GM12878 (cell line): ENCODE results near the gene FAM53B. TPM values are rescaled to one million over a fixed set of nuclear protein-coding genes. Genes with fewer than 3 reads are reported as not detected.

Experiments used
- ATF7 ChIP-seq: fragments of 450-650 bp; IDR thresholded peaks from 2 replicates; pipeline ENCODE4 v1.6.1; 2016; ENCODE audit warnings: low read depth, mild to moderate bottlenecking
- BACH1 ChIP-seq: fragments of 450-650 bp; IDR thresholded peaks from 2 replicates; pipeline ENCODE4 v1.6.1; 2017; ENCODE audit warnings: mild to moderate bottlenecking, borderline replicate concordance
- BRCA1 ChIP-seq: IDR thresholded peaks from 2 replicates; pipeline ENCODE4 v1.6.1; 2011; ENCODE audit warnings: low read depth, low read length, improper control_type of control experiment
- CBX3 ChIP-seq: fragments of 200-600 bp; sonication (generic); IDR thresholded peaks from 2 replicates; pipeline ENCODE4 v1.6.1; 2016; ENCODE audit warnings: low read depth, borderline replicate concordance
- EGR1 ChIP-seq, 2 experiments: IDR thresholded peaks; 1 replicate in 1 of 2; 2 replicates in 1 of 2; pipeline ENCODE4 v1.6.1; 2011 to 2012; ENCODE audit warnings: low read depth in 2 of 2, low read length in 2 of 2, borderline replicate concordance in 1 of 2, mild to moderate bottlenecking in 1 of 2, moderate library complexity in 1 of 2
- EP300 ChIP-seq, 2 experiments: fragments of 150-350 bp in 1 of 2; IDR thresholded peaks; 2 replicates each; pipeline ENCODE4 v1.6.1; 2011 to 2012; ENCODE audit warnings: low read depth in 2 of 2, low read length in 2 of 2, borderline replicate concordance in 1 of 2, improper control_type of control experiment in 1 of 2, inconsistent platforms in 1 of 2; ENCODE audit not compliant: control insufficient read depth in 1 of 2
- GATAD2B ChIP-seq: fragments of 450-650 bp; conservative IDR thresholded peaks from 2 replicates; pipeline ENCODE4 v1.6.1; 2017; ENCODE audit warnings: low read depth, mild to moderate bottlenecking, moderate library complexity
- IRF5 ChIP-seq: fragments of 450-650 bp; IDR thresholded peaks from 2 replicates; pipeline ENCODE4 v1.6.1; 2017; ENCODE audit warnings: borderline replicate concordance
- JUNB ChIP-seq: IDR thresholded peaks from 2 replicates; pipeline ENCODE4 v1.6.1; 2016; ENCODE audit warnings: antibody characterized with exemption, mild to moderate bottlenecking
- MTA2 ChIP-seq: fragments of 450-650 bp; IDR thresholded peaks from 2 replicates; pipeline ENCODE4 v1.6.1; 2016; ENCODE audit warnings: low read depth, mild to moderate bottlenecking, moderate library complexity
- NBN ChIP-seq: fragments of 450-650 bp; IDR thresholded peaks from 2 replicates; pipeline ENCODE4 v1.6.1; 2016
- PAX5 ChIP-seq: IDR thresholded peaks from 2 replicates; pipeline ENCODE4 v1.6.1; 2011; ENCODE audit warnings: low read depth, low read length, borderline replicate concordance
- RAD21 ChIP-seq: IDR thresholded peaks from 2 replicates; pipeline ENCODE4 v1.6.1; 2011; ENCODE audit warnings: mild to moderate bottlenecking, low read depth, low read length, moderate library complexity; ENCODE audit not compliant: insufficient read depth
- RAD51 ChIP-seq: fragments of 450-650 bp; IDR thresholded peaks from 2 replicates; pipeline ENCODE4 v1.6.1; 2016; ENCODE audit warnings: moderate library complexity, mild to moderate bottlenecking, inconsistent platforms
- SMC3 ChIP-seq: IDR thresholded peaks from 2 replicates; pipeline ENCODE4 v1.6.1; 2011; ENCODE audit warnings: low read length, improper control_type of control experiment, borderline replicate concordance
- SREBF2 ChIP-seq: IDR thresholded peaks from 2 replicates; pipeline ENCODE4 v1.6.1; 2012; ENCODE audit warnings: mild to moderate bottlenecking, low read length
- TCF12 ChIP-seq: IDR thresholded peaks from 2 replicates; pipeline ENCODE4 v1.6.1; 2011; ENCODE audit warnings: low read depth, mild to moderate bottlenecking, low read length
- YBX1 ChIP-seq: fragments of 450-650 bp; IDR thresholded peaks from 2 replicates; pipeline ENCODE4 v1.6.1; 2016; ENCODE audit warnings: antibody characterized with exemption
- ZBTB4 ChIP-seq: fragments of 450-650 bp; formaldehyde crosslinking; IDR thresholded peaks from 2 replicates; pipeline ENCODE4 v1.4.0; 2022; ENCODE audit warnings: mild to moderate bottlenecking, moderate library complexity
- polyA plus RNA-seq, 11 experiments: library from polyadenylated mRNA; depleted of rRNA in 4 of 11; unstranded in 6 of 11; stranded (reverse) in 5 of 11; fragments of >200 nt; fragmentation: Nextera tagmentation in 4 of 11; fragmentation: Illumina TruSeq in 1 of 11; extraction: Ambion mirVana in 4 of 11; extraction: Trizol in 1 of 11; gene quantifications; 1 replicate in 1 of 11; 2 replicates in 10 of 11; pipeline versions ENCODE4 v1.2.1 to v1.2.3, GENCODE V29; 2011 to 2016; ENCODE audit warnings: inconsistent platforms in 2 of 11, missing spikeins in 2 of 11, low read depth in 1 of 11
- total RNA-seq, 4 experiments: library from RNA; depleted of rRNA in 3 of 4; stranded (reverse); fragments of >200 nt in 3 of 4; fragmentation: Illumina TruSeq in 1 of 4; extraction: Trizol in 1 of 4; gene quantifications; 2 replicates each; pipeline versions ENCODE4 v1.2.1 to v1.2.3, GENCODE V29; 2013 to 2021
- TF ChIP-seq, protein P1 (sequence below): fragments of 450-650 bp; IDR thresholded peaks from 2 replicates; pipeline ENCODE4 v1.6.1; 2017; ENCODE audit warnings: mild to moderate bottlenecking, low read depth, inconsistent platforms; ENCODE audit not compliant: poor library complexity, severe bottlenecking
- TF ChIP-seq, protein P2 (sequence below): fragments of 450-650 bp; IDR thresholded peaks from 2 replicates; pipeline ENCODE4 v1.6.1; 2014; ENCODE audit warnings: mild to moderate bottlenecking

FAM53B gene
- total and polyA plus RNA-seq, 10 of the 15 experiments (the other 5 are each of a cell fraction or from before 2014, with no cell fraction given): 0.05 to 26.3 (median 8.1) TPM

DNA sequence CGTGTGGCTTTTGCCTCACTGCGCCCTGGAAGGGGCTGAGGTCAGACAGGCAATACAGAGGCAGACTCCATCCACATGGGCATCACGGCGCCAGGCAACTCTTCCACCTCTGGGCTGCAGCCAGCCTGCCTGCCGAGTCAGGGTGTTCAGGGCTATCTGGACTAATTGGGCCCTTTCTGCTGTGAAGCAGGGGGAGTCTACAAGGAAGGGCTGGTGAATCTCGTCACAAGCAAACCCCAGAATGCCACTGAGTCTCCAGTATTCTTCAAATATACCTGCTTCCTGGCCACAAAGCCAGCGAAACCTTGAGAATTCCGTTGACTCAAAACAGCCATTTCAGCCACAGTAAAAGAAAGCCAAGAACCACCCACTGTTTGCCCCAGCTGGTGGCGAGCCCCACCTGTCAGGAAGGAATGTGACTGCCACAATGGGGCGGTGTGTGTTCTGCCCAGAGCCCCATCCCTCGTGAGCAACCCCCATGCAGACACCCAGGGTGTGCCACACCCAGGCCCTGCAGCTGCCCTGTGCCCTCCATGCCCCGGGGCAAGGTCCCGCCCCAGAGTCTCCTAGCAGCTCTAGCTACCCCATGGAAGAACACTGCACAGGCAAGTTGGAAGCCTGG, 117.3 kb downstream of the FAM53B start (continued):
- TF ChIP-seq, protein P1, sequence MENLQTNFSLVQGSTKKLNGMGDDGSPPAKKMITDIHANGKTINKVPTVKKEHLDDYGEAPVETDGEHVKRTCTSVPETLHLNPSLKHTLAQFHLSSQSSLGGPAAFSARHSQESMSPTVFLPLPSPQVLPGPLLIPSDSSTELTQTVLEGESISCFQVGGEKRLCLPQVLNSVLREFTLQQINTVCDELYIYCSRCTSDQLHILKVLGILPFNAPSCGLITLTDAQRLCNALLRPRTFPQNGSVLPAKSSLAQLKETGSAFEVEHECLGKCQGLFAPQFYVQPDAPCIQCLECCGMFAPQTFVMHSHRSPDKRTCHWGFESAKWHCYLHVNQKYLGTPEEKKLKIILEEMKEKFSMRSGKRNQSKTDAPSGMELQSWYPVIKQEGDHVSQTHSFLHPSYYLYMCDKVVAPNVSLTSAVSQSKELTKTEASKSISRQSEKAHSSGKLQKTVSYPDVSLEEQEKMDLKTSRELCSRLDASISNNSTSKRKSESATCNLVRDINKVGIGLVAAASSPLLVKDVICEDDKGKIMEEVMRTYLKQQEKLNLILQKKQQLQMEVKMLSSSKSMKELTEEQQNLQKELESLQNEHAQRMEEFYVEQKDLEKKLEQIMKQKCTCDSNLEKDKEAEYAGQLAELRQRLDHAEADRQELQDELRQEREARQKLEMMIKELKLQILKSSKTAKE: no peak
- TF ChIP-seq RAD51: no peak
- TF ChIP-seq GATAD2B: 0 out of 2 replicates have a peak, but pooled peaks have one; percentile 31
- no peak for TF ChIP-seq YBX1
- no peak for TF ChIP-seq CBX3
- TF ChIP-seq EP300 (IDR thresholded peaks at IDR 0.05; ENCODE audit: borderline replicate concordance in 1 of 2, control insufficient read depth in 1 of 2, low read depth in 2 of 2, low read length in 2 of 2): 0 out of 4 replicates have a peak, but pooled peaks of 1 of the 2 experiments have one; percentile 13
- no peak for TF ChIP-seq ZBTB4 (CRISPR knock-in tag)
- TF ChIP-seq, protein P2, sequence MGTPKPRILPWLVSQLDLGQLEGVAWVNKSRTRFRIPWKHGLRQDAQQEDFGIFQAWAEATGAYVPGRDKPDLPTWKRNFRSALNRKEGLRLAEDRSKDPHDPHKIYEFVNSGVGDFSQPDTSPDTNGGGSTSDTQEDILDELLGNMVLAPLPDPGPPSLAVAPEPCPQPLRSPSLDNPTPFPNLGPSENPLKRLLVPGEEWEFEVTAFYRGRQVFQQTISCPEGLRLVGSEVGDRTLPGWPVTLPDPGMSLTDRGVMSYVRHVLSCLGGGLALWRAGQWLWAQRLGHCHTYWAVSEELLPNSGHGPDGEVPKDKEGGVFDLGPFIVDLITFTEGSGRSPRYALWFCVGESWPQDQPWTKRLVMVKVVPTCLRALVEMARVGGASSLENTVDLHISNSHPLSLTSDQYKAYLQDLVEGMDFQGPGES: no peak
- TF ChIP-seq RAD21: peak; percentile 21; the same call in 1 of the 2 replicates
- TF ChIP-seq NBN: no peak
- no peak for TF ChIP-seq BACH1
- no peak for TF ChIP-seq SREBF2
- TF ChIP-seq SMC3: no peak; the same call in 1 of the 2 replicates
- peak; percentile 63 for TF ChIP-seq JUNB
- no peak for TF ChIP-seq ATF7
- TF ChIP-seq BRCA1: no peak
- TF ChIP-seq TCF12: peak; percentile 87; the same call in 1 of the 2 replicates
- no peak for TF ChIP-seq IRF5
- TF ChIP-seq EGR1 (IDR thresholded peaks at IDR 0.05; ENCODE audit: borderline replicate concordance in 1 of 2, low read depth in 2 of 2, low read length in 2 of 2): 0 out of 3 replicates have a peak, but pooled peaks of 1 of the 2 experiments have one; percentile 24
- TF ChIP-seq PAX5: peak; percentile 20; the same call in 1 of the 2 replicates
- TF ChIP-seq MTA2: no peak
